AG10803 (cell line): ENCODE data around the gene IKZF3.

ENCODE experiments used
- DNase-seq: peaks from one replicate; pipeline ENCODE4 v3.0.0; 2010; ENCODE audit warnings: low read depth
- H3K4me3 ChIP-seq: 2 replicates; pipeline ENCODE4 v1.5.1; 2011; ENCODE audit warnings: mild to moderate bottlenecking, low read length, control low read depth
- CTCF ChIP-seq: conservative IDR thresholded peaks from 2 replicates; pipeline ENCODE4 v1.5.1; 2011; ENCODE audit warnings: mild to moderate bottlenecking, low read length, control low read depth, inconsistent platforms

IKZF3 gene

GRCh38 chr17:39838784-39839183, 25.3 kb downstream of the IKZF3 start:
- TF ChIP-seq CTCF = no peak
- H3K4me3 ChIP-seq = no peak overlapping the region
- DNase-seq = no peak

- no peak overlapping the region for H3K4me3 ChIP-seq
- DNase-seq = no peak
- TF ChIP-seq CTCF = no peak
Measured at GRCh38 chr17:39838057-39838456, 26.1 kb downstream of the IKZF3 start.

GRCh38 chr17:39836117-39836516, 28.0 kb downstream of the IKZF3 start:
- TF ChIP-seq CTCF = no peak
- no peak overlapping the region for H3K4me3 ChIP-seq
- DNase-seq = no peak

GRCh38 chr17:39835038-39835786, 28.9 kb downstream of the IKZF3 start:
- no peak for DNase-seq
- TF ChIP-seq CTCF = no peak
- no peak overlapping the region for H3K4me3 ChIP-seq

- no peak for DNase-seq
- TF ChIP-seq CTCF = no peak
- H3K4me3 ChIP-seq = no peak overlapping the region
Measured at GRCh38 chr17:39834017-39834416, 30.1 kb downstream of the IKZF3 start.

GRCh38 chr17:39831588-39831987, 32.5 kb downstream of the IKZF3 start:
- H3K4me3 ChIP-seq = no peak overlapping the region
- TF ChIP-seq CTCF = no peak
- no peak for DNase-seq

- H3K4me3 ChIP-seq = no peak overlapping the region
- TF ChIP-seq CTCF = no peak
- DNase-seq = no peak
Measured at GRCh38 chr17:39828443-39828842, 35.7 kb downstream of the IKZF3 start.
